SK-N-SH (cell line): ENCODE results near the gene SHMT2. TPM values are rescaled to one million over a fixed set of nuclear protein-coding genes. Genes with fewer than 3 reads are reported as not detected.

ENCODE experiments used
- CTCF ChIA-PET: fragments of 300-600, 350-600 bp; formaldehyde crosslinking; extraction: SDS; loops from one replicate; lab custom pipeline; 2021; lab: Yijun Ruan, JAX
- POLR2A ChIA-PET: fragments of 350-600 bp; sonication (Branson Sonifier 250); formaldehyde crosslinking; extraction: SDS; loops from one replicate; lab custom pipeline; 2020; ENCODE audit warnings: antibody characterized with exemption, inconsistent platforms; lab: Yijun Ruan, JAX
- DNase-seq: peaks from one replicate; pipeline ENCODE4 v3.0.0; 2012
- H2AFZ ChIP-seq: fragments of 200-600 bp; sonication (generic); 2 replicates; pipeline ENCODE4 v1.8.1; 2016; ENCODE audit warnings: antibody characterized with exemption, mild to moderate bottlenecking, low read depth
- H3F3A ChIP-seq: fragments of 200-600 bp; sonication (generic); replicated peaks from 2 replicates; pipeline ENCODE3; 2016; ENCODE audit warnings: antibody characterized with exemption, mild to moderate bottlenecking; ENCODE audit not compliant: insufficient read depth
- H3K27ac ChIP-seq, 2 experiments: fragments of 200-500 bp in 1 of 2; fragments of 200-600 bp in 1 of 2; sonication (Bioruptor generic) in 1 of 2; sonication (generic), shearing (Covaris generic) in 1 of 2; 2 replicates each; pipeline versions ENCODE4 v1.5.1 to v1.6.1; 2014 to 2016; ENCODE audit warnings: low read depth in 2 of 2, inconsistent platforms in 1 of 2, low read length in 1 of 2, mild to moderate bottlenecking in 1 of 2, mixed read lengths in 1 of 2
- H3K27me3 ChIP-seq: fragments of 200-600 bp; sonication (generic), shearing (Covaris generic); 2 replicates; pipeline ENCODE4 v1.6.1; 2016; ENCODE audit warnings: mixed run types; ENCODE audit not compliant: insufficient read depth
- H3K36me3 ChIP-seq, 2 experiments: fragments of 200-500 bp in 1 of 2; fragments of 200-600 bp in 1 of 2; sonication (Bioruptor generic) in 1 of 2; sonication (generic) in 1 of 2; replicated peaks in 1 of 2; 2 replicates each; pipeline versions ENCODE3 to v1.5.1; 2014 to 2016; ENCODE audit warnings: low read length in 1 of 2, mild to moderate bottlenecking in 1 of 2; ENCODE audit not compliant: insufficient read depth in 2 of 2, control insufficient read depth in 1 of 2
- H3K4me1 ChIP-seq, 2 experiments: fragments of 200-500 bp in 1 of 2; fragments of 200-600 bp in 1 of 2; sonication (Bioruptor generic) in 1 of 2; sonication (generic), shearing (Covaris generic) in 1 of 2; 2 replicates each; pipeline versions ENCODE4 v1.5.1 to v1.6.1; 2014 to 2016; ENCODE audit warnings: low read depth in 1 of 2, low read length in 1 of 2, mixed run types in 1 of 2; ENCODE audit not compliant: insufficient read depth in 2 of 2, control insufficient read depth in 1 of 2
- H3K4me2 ChIP-seq: fragments of 200-600 bp; sonication (generic), shearing (Covaris generic); 2 replicates; pipeline ENCODE4 v1.6.1; 2017; ENCODE audit warnings: mixed run types
- H3K4me3 ChIP-seq, 2 experiments: fragments of 200-500 bp in 1 of 2; fragments of 200-600 bp in 1 of 2; sonication (Bioruptor generic) in 1 of 2; sonication (generic), shearing (Covaris generic) in 1 of 2; 2 replicates each; pipeline versions ENCODE4 v1.5.1 to v1.8.1; 2014 to 2016; ENCODE audit warnings: low read depth in 2 of 2, inconsistent platforms in 1 of 2, low read length in 1 of 2, mild to moderate bottlenecking in 1 of 2, mixed read lengths in 1 of 2, moderate library complexity in 1 of 2
- H3K79me2 ChIP-seq: fragments of 200-600 bp; sonication (generic); 2 replicates; pipeline ENCODE4 v1.8.1; 2017; ENCODE audit warnings: mild to moderate bottlenecking; ENCODE audit not compliant: insufficient read depth
- H3K9ac ChIP-seq: fragments of 200-600 bp; sonication (generic); 2 replicates; pipeline ENCODE4 v1.6.1; 2017; ENCODE audit warnings: mixed run types
- H3K9me2 ChIP-seq: fragments of 200-600 bp; sonication (generic); 2 replicates; pipeline ENCODE4 v1.6.1; 2017; ENCODE audit warnings: mixed run types
- H3K9me3 ChIP-seq: fragments of 200-600 bp; sonication (generic); 2 replicates; pipeline ENCODE4 v1.6.1; 2017; ENCODE audit warnings: mixed run types, mild to moderate bottlenecking, moderate library complexity
- H4K20me1 ChIP-seq: fragments of 200-600 bp; sonication (generic); 2 replicates; pipeline ENCODE4 v1.6.1; 2017; ENCODE audit warnings: mild to moderate bottlenecking, mixed run types; ENCODE audit not compliant: insufficient read depth
- CTCF ChIP-seq: fragments of 200-600 bp; sonication (generic); IDR thresholded peaks from 2 replicates; pipeline ENCODE4 v1.6.1; 2017; ENCODE audit warnings: antibody characterized with exemption, mild to moderate bottlenecking, moderate library complexity
- FOSL2 ChIP-seq: IDR thresholded peaks from 2 replicates; pipeline ENCODE4 v1.4.0; 2012; ENCODE audit warnings: low read depth, mild to moderate bottlenecking, moderate library complexity, borderline replicate concordance
- GABPA ChIP-seq: IDR thresholded peaks from 2 replicates; pipeline ENCODE4 v1.4.0; 2012; ENCODE audit warnings: low read depth, mild to moderate bottlenecking
- GATA2 ChIP-seq: sonication (generic); formaldehyde crosslinking; IDR thresholded peaks from 2 replicates; pipeline ENCODE4 v1.5.0; 2020; ENCODE audit warnings: mild to moderate bottlenecking, missing genetic modification reagents
- JUND ChIP-seq: IDR thresholded peaks from 2 replicates; pipeline ENCODE4 v1.4.0; 2012
- MAX ChIP-seq: IDR thresholded peaks from 2 replicates; pipeline ENCODE4 v1.4.0; 2012; ENCODE audit warnings: low read depth
- MEF2A ChIP-seq: IDR thresholded peaks from 2 replicates; pipeline ENCODE4 v1.4.0; 2012; ENCODE audit warnings: low read depth, borderline replicate concordance
- PBX3 ChIP-seq: IDR thresholded peaks from 2 replicates; pipeline ENCODE4; 2012
- RFX5 ChIP-seq: IDR thresholded peaks from 2 replicates; pipeline ENCODE4 v1.6.1; 2012; ENCODE audit warnings: mild to moderate bottlenecking, improper control_type of control experiment, low read length
- RXRA ChIP-seq: IDR thresholded peaks from 2 replicates; pipeline ENCODE4 v1.4.0; 2012; ENCODE audit warnings: low read depth, mild to moderate bottlenecking, borderline replicate concordance
- SMC3 ChIP-seq: IDR thresholded peaks from 2 replicates; pipeline ENCODE4 v1.6.1; 2012; ENCODE audit warnings: low read depth, low read length, improper control_type of control experiment
- TCF12 ChIP-seq: IDR thresholded peaks from 2 replicates; pipeline ENCODE4 v1.4.0; 2012
- TEAD4 ChIP-seq: IDR thresholded peaks from 2 replicates; pipeline ENCODE4 v1.4.0; 2012; ENCODE audit warnings: mild to moderate bottlenecking, borderline replicate concordance; ENCODE audit not compliant: insufficient read depth
- USF1 ChIP-seq: IDR thresholded peaks from 2 replicates; pipeline ENCODE4 v1.4.0; 2012; ENCODE audit warnings: low read depth, borderline replicate concordance
- WGBS: methylation state at CpG from one replicate; pipeline ENCODE4 v1.1.6; 2017; ENCODE audit warnings: low lambda C conversion rate; 5-methylcytosine and 5-hydroxymethylcytosine counted together
- polyA plus RNA-seq, 3 experiments: library from polyadenylated mRNA; depleted of rRNA; stranded (reverse); fragments of >200 nt; gene quantifications; 2 replicates each; pipeline ENCODE4 v1.2.3, GENCODE V29; 2012

The SHMT2 gene
- polyA plus RNA-seq, 1 of the 3 experiments (the other 2 are of a cell fraction), result 204 TPM

- POLR2A ChIA-PET, result no interaction called here
- DNase-seq, result no peak
Measured at GRCh38 chr12:57191410-57191809, 38.1 kb upstream of the SHMT2 start.

More at GRCh38 chr12:57191410-57191809, 38.1 kb upstream of the SHMT2 start:
- no peaks in the 10 kb centered on the region for H3K27me3 ChIP-seq
- no peaks in the 10 kb centered on the region for H3K4me1 ChIP-seq
- H3K9me3 ChIP-seq, result no peaks in the 10 kb centered on the region
- H2AFZ ChIP-seq, result no peak overlapping the region
- CTCF ChIA-PET, result interaction anchor here (0.9 to 31.5 kb wide), 6 partner anchors 9 to 79 kb away, joined by 3 to 616 read pairs (median 12); partner anchors contain the start of genes LRP1 and LRP1-AS
- H3F3A ChIP-seq, result peaks cover 4% of the 10 kb centered on the region
- no peaks in the 10 kb centered on the region for H3K79me2 ChIP-seq
- H3K36me3 ChIP-seq, result peaks cover 11 to 85% of the 10 kb centered on the region in 2 experiments
- no peaks in the 10 kb centered on the region for H4K20me1 ChIP-seq
- no peak overlapping the region for H3K27ac ChIP-seq
- H3K9ac ChIP-seq, result no peak overlapping the region
- H3K4me2 ChIP-seq, result no peak overlapping the region
- 90% methylated on average over 10 of the region's 11 CpGs for WGBS
- TF ChIP-seq TCF12 (no peak), MEF2A (no peak), FOSL2 (no peak), CTCF (no peak), TEAD4 (no peak), JUND (no peak), SMC3 (no peak), GATA2 (CRISPR knock-in tag) (no peak), USF1 (no peak), MAX (no peak), RFX5 (no peak), RXRA (no peak), PBX3 (no peak), GABPA (no peak)
- H3K9me2 ChIP-seq, result no peaks in the 10 kb centered on the region
- H3K4me3 ChIP-seq, result no peak overlapping the region
